H9 (cell line): Measurements from ENCODE around the gene LIF. TPM values are rescaled to one million over a fixed set of nuclear protein-coding genes. Genes with fewer than 3 reads are reported as not detected.
A peak's percentile ranks its signal among the peaks of the same experiment; 100 is the strongest.

ENCODE experiments used
- DNase-seq: peaks from one replicate; pipeline ENCODE4 v3.0.0-alpha.2; 2017
- H2AFZ ChIP-seq: one replicate; pipeline ENCODE4 v1.6.1; 2013; ENCODE audit warnings: mild to moderate bottlenecking, low read length, control low read depth, moderate library complexity
- H2AK5ac ChIP-seq: 2 replicates; pipeline ENCODE4 v1.6.1; 2013; ENCODE audit warnings: low read length, control low read depth, mixed read lengths; ENCODE audit not compliant: insufficient read length
- H2BK120ac ChIP-seq: one replicate; pipeline ENCODE4 v1.6.1; 2013; ENCODE audit warnings: low read depth, mild to moderate bottlenecking, low read length, control low read depth, inconsistent platforms; ENCODE audit not compliant: poor library complexity, severe bottlenecking
- H2BK12ac ChIP-seq: 2 replicates; pipeline ENCODE4 v1.6.1; 2013; ENCODE audit warnings: low read length, control low read depth, mixed read lengths, low read depth; ENCODE audit not compliant: insufficient read length
- H2BK15ac ChIP-seq: 2 replicates; pipeline ENCODE4 v1.6.1; 2013; ENCODE audit warnings: low read depth, low read length, control low read depth
- H2BK20ac ChIP-seq: one replicate; pipeline ENCODE4 v1.6.1; 2013; ENCODE audit warnings: low read depth, mild to moderate bottlenecking, low read length, control low read depth, inconsistent platforms; ENCODE audit not compliant: poor library complexity, severe bottlenecking
- H2BK5ac ChIP-seq: 2 replicates; pipeline ENCODE4 v1.6.1; 2013; ENCODE audit warnings: low read length, control low read depth, mixed read lengths; ENCODE audit not compliant: insufficient read length
- H3K14ac ChIP-seq: 2 replicates; pipeline ENCODE4 v1.6.1; 2013; ENCODE audit warnings: low read length, control low read depth; ENCODE audit not compliant: insufficient read depth
- H3K18ac ChIP-seq: 2 replicates; pipeline ENCODE4 v1.6.1; 2013; ENCODE audit warnings: low read depth, mild to moderate bottlenecking, mixed read lengths, low read length, control low read depth; ENCODE audit not compliant: insufficient read length
- H3K23ac ChIP-seq: 2 replicates; pipeline ENCODE4 v1.6.1; 2013; ENCODE audit warnings: low read length, control low read depth, mixed read lengths, low read depth; ENCODE audit not compliant: insufficient read length
- H3K23me2 ChIP-seq: 2 replicates; pipeline ENCODE4 v1.6.1; 2013; ENCODE audit warnings: low read depth, mild to moderate bottlenecking, mixed read lengths, low read length, control low read depth; ENCODE audit not compliant: insufficient read length, poor library complexity, severe bottlenecking
- H3K27ac ChIP-seq: 2 replicates; pipeline ENCODE4 v1.5.1; 2013; ENCODE audit warnings: low read length, control low read depth, mixed read lengths, low read depth; ENCODE audit not compliant: insufficient read length
- H3K27me3 ChIP-seq: 2 replicates; pipeline ENCODE4 v1.6.1; 2013; ENCODE audit warnings: low read length, control low read depth, inconsistent platforms; ENCODE audit not compliant: insufficient read depth
- H3K4ac ChIP-seq: 2 replicates; pipeline ENCODE4 v1.6.1; 2013; ENCODE audit warnings: low read depth, mild to moderate bottlenecking, control low read depth, inconsistent platforms, low read length, moderate library complexity
- H3K4me1 ChIP-seq: 2 replicates; pipeline ENCODE4 v1.6.1; 2013; ENCODE audit warnings: low read length, control low read depth, inconsistent platforms; ENCODE audit not compliant: insufficient read depth
- H3K4me2 ChIP-seq: 2 replicates; pipeline ENCODE4 v1.6.1; 2013; ENCODE audit warnings: low read length, control low read depth, mixed read lengths; ENCODE audit not compliant: insufficient read length, insufficient read depth
- H3K56ac ChIP-seq: 2 replicates; pipeline ENCODE4 v1.6.1; 2013; ENCODE audit warnings: low read depth, mild to moderate bottlenecking, mixed read lengths, low read length, control low read depth; ENCODE audit not compliant: insufficient read length
- H3K79me1 ChIP-seq: 2 replicates; pipeline ENCODE4 v1.6.1; 2013; ENCODE audit warnings: low read depth, mild to moderate bottlenecking, moderate library complexity, low read length, control low read depth, inconsistent platforms; ENCODE audit not compliant: insufficient read depth, poor library complexity, severe bottlenecking
- H3K79me2 ChIP-seq: 2 replicates; pipeline ENCODE4 v1.6.1; 2013; ENCODE audit warnings: low read length, control low read depth, inconsistent platforms; ENCODE audit not compliant: insufficient read depth
- H3K9ac ChIP-seq: 2 replicates; pipeline ENCODE4 v1.6.1; 2013; ENCODE audit warnings: low read length, control low read depth, mixed read lengths; ENCODE audit not compliant: insufficient read length; ENCODE audit errors: extremely low read depth
- H3K9me3 ChIP-seq: one replicate; pipeline ENCODE4 v1.6.1; 2013; ENCODE audit warnings: low read depth, low read length, inconsistent platforms; ENCODE audit not compliant: control insufficient read depth
- H3T11ph ChIP-seq: one replicate; pipeline ENCODE4 v1.6.1; 2013; ENCODE audit warnings: mild to moderate bottlenecking, low read length, control low read depth, inconsistent platforms
- H4K20me1 ChIP-seq: one replicate; pipeline ENCODE4 v1.6.1; 2013; ENCODE audit not compliant: control insufficient read depth, insufficient read length, insufficient read depth
- H4K5ac ChIP-seq: 2 replicates; pipeline ENCODE4 v1.6.1; 2013; ENCODE audit warnings: low read depth, mild to moderate bottlenecking, mixed read lengths, low read length, control low read depth; ENCODE audit not compliant: insufficient read length
- H4K8ac ChIP-seq: replicated peaks from 2 replicates; pipeline ENCODE4 v1.6.1; 2013; ENCODE audit warnings: low read length, control low read depth, mixed read lengths, low read depth; ENCODE audit not compliant: insufficient read length
- H4K91ac ChIP-seq: 2 replicates; pipeline ENCODE4 v1.6.1; 2013; ENCODE audit warnings: low read depth, mild to moderate bottlenecking, moderate library complexity, mixed read lengths, low read length, control low read depth; ENCODE audit not compliant: insufficient read length
- H3K27ac Mint-ChIP-seq, 3 experiments: 2 replicates in 2 of 3; 3 replicates in 1 of 3; pipeline ENCODE4 v1.8.0; 2020 to 2021; ENCODE audit warnings: mixed read lengths in 3 of 3, mild to moderate bottlenecking in 1 of 3, moderate library complexity in 1 of 3
- H3K27me3 Mint-ChIP-seq: 2 replicates; pipeline ENCODE4 v1.8.0; 2021; ENCODE audit warnings: low read depth, mild to moderate bottlenecking, moderate library complexity, mixed read lengths
- H3K36me3 Mint-ChIP-seq, 3 experiments: 2 replicates in 2 of 3; 3 replicates in 1 of 3; pipeline ENCODE4 v1.8.0; 2020 to 2021; ENCODE audit warnings: low read depth in 3 of 3, mixed read lengths in 3 of 3; ENCODE audit not compliant: insufficient read depth in 1 of 3
- H3K4me1 Mint-ChIP-seq, 2 experiments: 2 replicates each; pipeline ENCODE4 v1.8.0; 2020; ENCODE audit warnings: mixed read lengths in 2 of 2
- H3K4me3 Mint-ChIP-seq, 2 experiments: 2 replicates in 1 of 2; 3 replicates in 1 of 2; pipeline ENCODE4 v1.8.0; 2020 to 2021; ENCODE audit warnings: mild to moderate bottlenecking in 2 of 2, mixed read lengths in 2 of 2, moderate library complexity in 1 of 2
- H3K9me3 Mint-ChIP-seq, 2 experiments: 2 replicates in 1 of 2; 3 replicates in 1 of 2; pipeline ENCODE4 v1.8.0; 2020; ENCODE audit warnings: mild to moderate bottlenecking in 2 of 2, mixed read lengths in 2 of 2, moderate library complexity in 1 of 2
- CTCF ChIP-seq: fragments of 200-600 bp; sonication (generic); conservative IDR thresholded peaks from 3 replicates; pipeline ENCODE4 v1.8.0; 2021; ENCODE audit warnings: antibody characterized with exemption, mild to moderate bottlenecking
- WGBS: extraction: QIAGEN DNeasy Blood & Tissue Kit; methylation state at CpG from one replicate; pipeline ENCODE4 v1.1.7; 2013; ENCODE audit warnings: missing lambda C conversion rate, low lambda C conversion rate, mixed read lengths; ENCODE audit not compliant: insufficient read length; ENCODE audit errors: extremely low coverage; 5-methylcytosine and 5-hydroxymethylcytosine counted together
- total RNA-seq: library from RNA; stranded (reverse); gene quantifications from 2 replicates; pipeline ENCODE4 v1.2.1, GENCODE V29; 2021

Gene LIF
- total RNA-seq, 1 experiment from 2014 or later: 6.1 TPM

- Mint-ChIP-seq H3K27me3 (peaks cover 8% of the 10 kb centered on the region), H3K27ac (no peak overlapping the region; a peak in 1 of 7 replicates), H3K36me3 (no peaks in the 10 kb centered on the region), H3K4me3 (no peak overlapping the region), H3K4me1 (peaks cover 10 to 17% of the 10 kb centered on the region in 2 experiments), H3K9me3 (no peaks in the 10 kb centered on the region)
- Histone ChIP-seq H3K9ac (no peak overlapping the region), H3K18ac (no peak overlapping the region), H4K91ac (no peak overlapping the region), H4K8ac (no peak overlapping the region), H2BK5ac (no peak overlapping the region), H3K27me3 (no peaks in the 10 kb centered on the region), H2BK12ac (no peak overlapping the region), H2BK15ac (no peak overlapping the region), H2AK5ac (no peak overlapping the region), H3K27ac (no peak overlapping the region), H3K79me1 (no peaks in the 10 kb centered on the region), H3K23me2 (no peaks in the 10 kb centered on the region), H2BK120ac (no peak overlapping the region), H3K4ac (no peak overlapping the region), H4K20me1 (no peaks in the 10 kb centered on the region), H4K5ac (no peak overlapping the region), H2AFZ (no peak overlapping the region), H2BK20ac (no peak overlapping the region), H3K4me1 (no peaks in the 10 kb centered on the region; the same call in 1 of the 2 replicates), H3K23ac (no peak overlapping the region), H3K4me2 (no peak overlapping the region), H3K79me2 (no peaks in the 10 kb centered on the region), H3K9me3 (no peaks in the 10 kb centered on the region), H3T11ph (no peak overlapping the region), H3K56ac (no peak overlapping the region), H3K14ac (peak overlapping the region; percentile 27; the same call in 1 of the 2 replicates)
- no CpG with 5 or more reads among the region's 8 CpGs for whole genome bisulfite sequencing
- no peak for TF ChIP-seq CTCF
- DNase-seq: no peak
These were observed 29.1 kb upstream of the LIF start for GRCh38 chr22:30275625-30276024.
